Hepatocyte (in vitro differentiated cells): Measurements from ENCODE around the gene ADGRV1.

Source experiments
- EZH2 ChIP-seq: fragments of 200-600 bp; sonication (generic); IDR thresholded peaks from 2 replicates; pipeline ENCODE4 v1.6.1; 2016; ENCODE audit warnings: antibody characterized with exemption, mild to moderate bottlenecking, borderline replicate concordance
- EZH2phosphoT487 ChIP-seq: fragments of 200-600 bp; sonication (generic); IDR thresholded peaks from one replicate; pipeline ENCODE4 v1.6.1; 2018; ENCODE audit warnings: antibody characterized with exemption, mild to moderate bottlenecking, low read depth, moderate library complexity; ENCODE audit not compliant: unreplicated experiment, severe bottlenecking
- TF ChIP-seq, protein P1 (sequence below): fragments of 200-600 bp; sonication (generic); IDR thresholded peaks from 2 replicates; pipeline ENCODE4 v1.5.1; 2016; ENCODE audit warnings: antibody characterized with exemption, mild to moderate bottlenecking; ENCODE audit not compliant: poor library complexity

DNA sequence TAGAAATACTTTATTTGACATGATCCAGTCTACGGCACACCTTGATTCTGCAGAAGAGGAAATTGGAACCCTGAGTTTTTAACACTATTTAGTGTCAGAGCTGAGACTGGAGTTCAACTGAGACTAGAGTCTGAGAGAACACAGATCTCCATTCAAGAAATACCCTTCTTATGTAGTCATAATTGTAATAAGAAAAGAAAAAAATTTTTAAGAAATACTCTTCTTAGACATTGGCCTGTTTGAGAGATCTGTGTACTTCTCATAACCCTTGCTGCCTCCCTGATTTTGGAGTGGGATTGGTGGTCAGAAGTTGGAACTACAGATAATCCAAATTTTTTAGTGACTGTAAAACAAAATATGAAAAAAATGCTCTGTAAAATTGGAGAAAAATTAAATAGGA lies 571.2 kb downstream of the ADGRV1 start:
- TF ChIP-seq, protein P1, sequence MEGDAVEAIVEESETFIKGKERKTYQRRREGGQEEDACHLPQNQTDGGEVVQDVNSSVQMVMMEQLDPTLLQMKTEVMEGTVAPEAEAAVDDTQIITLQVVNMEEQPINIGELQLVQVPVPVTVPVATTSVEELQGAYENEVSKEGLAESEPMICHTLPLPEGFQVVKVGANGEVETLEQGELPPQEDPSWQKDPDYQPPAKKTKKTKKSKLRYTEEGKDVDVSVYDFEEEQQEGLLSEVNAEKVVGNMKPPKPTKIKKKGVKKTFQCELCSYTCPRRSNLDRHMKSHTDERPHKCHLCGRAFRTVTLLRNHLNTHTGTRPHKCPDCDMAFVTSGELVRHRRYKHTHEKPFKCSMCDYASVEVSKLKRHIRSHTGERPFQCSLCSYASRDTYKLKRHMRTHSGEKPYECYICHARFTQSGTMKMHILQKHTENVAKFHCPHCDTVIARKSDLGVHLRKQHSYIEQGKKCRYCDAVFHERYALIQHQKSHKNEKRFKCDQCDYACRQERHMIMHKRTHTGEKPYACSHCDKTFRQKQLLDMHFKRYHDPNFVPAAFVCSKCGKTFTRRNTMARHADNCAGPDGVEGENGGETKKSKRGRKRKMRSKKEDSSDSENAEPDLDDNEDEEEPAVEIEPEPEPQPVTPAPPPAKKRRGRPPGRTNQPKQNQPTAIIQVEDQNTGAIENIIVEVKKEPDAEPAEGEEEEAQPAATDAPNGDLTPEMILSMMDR = no peak
- TF ChIP-seq EZH2 = no peak
- no peak for TF ChIP-seq EZH2phosphoT487
